NCI-H1436 treated with DMSO at 0.1 percent for 48 hours (cell line): Measurements from ENCODE around the gene MLH3.

Source experiments
- DNase-seq: peaks from one replicate; lab custom pipeline; 2025; lab: John Stamatoyannopoulos, UW

The MLH3 gene

GRCh38 chr14:74984236-74985027 is 66.8 kb downstream of the MLH3 start:
- DNase-seq, result no peak

- DNase-seq, result no peak
These were observed 67.9 kb downstream of the MLH3 start for GRCh38 chr14:74983343-74983742.

- DNase-seq, result no peak
These were observed 68.6 kb downstream of the MLH3 start for GRCh38 chr14:74982661-74983060.

- no peak for DNase-seq
These were observed 69.4 kb downstream of the MLH3 start for GRCh38 chr14:74981833-74982232.

- DNase-seq, result no peak
These were observed 69.8 kb downstream of the MLH3 start for GRCh38 chr14:74981462-74981782.

- no peak for DNase-seq
These were observed 70.4 kb downstream of the MLH3 start for GRCh38 chr14:74980731-74981461.

- DNase-seq, result no peak
These were observed 70.9 kb downstream of the MLH3 start for GRCh38 chr14:74980398-74980730.

GRCh38 chr14:74979442-74980397 is 71.5 kb downstream of the MLH3 start:
- no peak for DNase-seq

GRCh38 chr14:74979029-74979428 is 72.2 kb downstream of the MLH3 start:
- DNase-seq, result no peak

GRCh38 chr14:74978416-74978947 is 72.8 kb downstream of the MLH3 start:
- DNase-seq, result no peak

GRCh38 chr14:74977901-74978385 is 73.3 kb downstream of the MLH3 start:
- no peak for DNase-seq

GRCh38 chr14:74977164-74977900 is 73.9 kb downstream of the MLH3 start:
- DNase-seq, result no peak

- DNase-seq, result no peak
These were observed 74.8 kb downstream of the MLH3 start for GRCh38 chr14:74976264-74977113.

GRCh38 chr14:74975059-74975810 is 76.0 kb downstream of the MLH3 start:
- DNase-seq, result no peak

GRCh38 chr14:74974364-74975058 is 76.8 kb downstream of the MLH3 start:
- no peak for DNase-seq

GRCh38 chr14:74973905-74974363 is 77.3 kb downstream of the MLH3 start:
- no peak for DNase-seq

GRCh38 chr14:74973003-74973653 is 78.1 kb downstream of the MLH3 start:
- DNase-seq, result no peak

- DNase-seq, result no peak
These were observed 82.5 kb downstream of the MLH3 start for GRCh38 chr14:74968811-74969210.
